Psoas muscle (tissue), 8 donors: ENCODE results near the gene GLRX. TPM values are rescaled to one million over a fixed set of nuclear protein-coding genes. Genes with fewer than 3 reads are reported as not detected.
A peak's percentile ranks its signal among the peaks of the same experiment; 100 is the strongest.

Source experiments
- ATAC-seq, 4 donors: fragments of 200-7000 bp; cut with Tn5 transposase; one replicate each; pipeline ENCODE4 v1.9.1; 2020; ENCODE audit warnings: moderate library complexity in 3 of 4, mild to moderate bottlenecking in 2 of 4
- DNase-seq, 2 donors: peaks; one replicate each; pipeline ENCODE4 v3.0.0-alpha.2; 2020
- H3K27ac ChIP-seq: fragments of 200-600 bp; one replicate; pipeline ENCODE4 v1.8.0; 2022
- H3K27me3 ChIP-seq, 3 donors: fragments of 200-600 bp in 1 of 3; one replicate each; pipeline versions ENCODE4 v1.6.1 to v1.8.0; 2013 to 2022; ENCODE audit warnings: low read length in 2 of 3, mild to moderate bottlenecking in 2 of 3, moderate library complexity in 1 of 3; ENCODE audit not compliant: insufficient read depth in 3 of 3
- H3K36me3 ChIP-seq, 2 donors: fragments of 200-600 bp in 1 of 2; one replicate each; pipeline versions ENCODE4 v1.6.1 to v1.8.0; 2013 to 2022; ENCODE audit warnings: low read depth in 1 of 2, mild to moderate bottlenecking in 1 of 2, moderate library complexity in 1 of 2; ENCODE audit not compliant: insufficient read depth in 1 of 2
- H3K4me1 ChIP-seq: fragments of 200-600 bp; one replicate; pipeline ENCODE4 v1.8.0; 2022
- H3K4me3 ChIP-seq: fragments of 200-600 bp; one replicate; pipeline ENCODE4 v1.8.0; 2022; ENCODE audit warnings: mild to moderate bottlenecking
- H3K9me3 ChIP-seq: fragments of 200-600 bp; one replicate; pipeline ENCODE4 v1.8.0; 2022
- CTCF ChIP-seq: fragments of 200-600 bp; IDR thresholded peaks from one replicate; pipeline ENCODE4 v1.8.0; 2022; ENCODE audit warnings: antibody characterized with exemption
- whole genome bisulfite sequencing, 3 donors: extraction: QIAGEN DNeasy Blood & Tissue Kit; methylation state at CpG; one replicate each; pipeline versions ENCODE4 v1.1.6 to v1.1.7; 2013; 5-methylcytosine and 5-hydroxymethylcytosine counted together
- intact Hi-C, 2 donors: fragments of 100-400 bp; cut with DNase I; formaldehyde crosslinking; loops; one replicate each; pipeline versions ENCODE4 v1.11.0 to v1.14.2; 2022
- polyA plus RNA-seq, 3 donors: library from polyadenylated mRNA; stranded (reverse); fragments of 200-250 nt; gene quantifications; one replicate each; pipeline ENCODE4 v1.2.3, GENCODE V29; 2013
- total RNA-seq, 4 donors: library from RNA; stranded (reverse); fragmentation: NEBNext Ultra II Directional in 2 of 4; extraction: Animal tissue kit (Norgen Biotek cat#: 25700) in 2 of 4; gene quantifications; one replicate each; pipeline versions ENCODE4 v1.2.1 to v1.2.4, GENCODE V29; 2021 to 2023
- donor health status: healthy with polysubstance abuse.
- donor health status: DM: no; HTN: no; CAD: no; lungs with moderate emphysema.
- donor health status: Bipolar disorder and iron deficiency.
- donor health status: healthy.
- donor health status: DM: yes; HTN: yes; CAD: no.
- donor health status: DM: no; HTN: no; CAD: no.
- donor health status: DM: no; HTN: no; CAD: no.
- donor health status: DM: yes; HTN: yes; CAD: no.

Gene GLRX
- total and polyA plus RNA-seq, 7 donors: 131 to 3,024 (median 888) TPM

- TF ChIP-seq CTCF: no peak
- WGBS, 3 donors: 93 to 97% (median 96%) methylated on average over 6 of the region's 6 CpGs
- DNase-seq: no peak
- Histone ChIP-seq H3K36me3 (peaks cover 2 to 68% of the 10 kb centered on the region in 2 donors), H3K4me3 (no peak overlapping the region), H3K27me3 (no peaks in the 10 kb centered on the region), H3K9me3 (no peaks in the 10 kb centered on the region), H3K4me1 (peaks cover 2% of the 10 kb centered on the region), H3K27ac (no peak overlapping the region)
- no peak for ATAC-seq
- intact Hi-C loops: no loop called here
Measured at GRCh38 chr5:95791751-95792150, 30.8 kb downstream of the GLRX start.

GRCh38 chr5:95788493-95788892 is 34.0 kb downstream of the GLRX start:
- DNase-seq (no peak), ATAC-seq (no peak)
- Histone ChIP-seq H3K36me3 (peaks cover 0 to 56% of the 10 kb centered on the region in 2 donors), H3K4me3 (no peak overlapping the region), H3K4me1 (peaks cover 11% of the 10 kb centered on the region), H3K27ac (no peak overlapping the region), H3K27me3 (no peaks in the 10 kb centered on the region), H3K9me3 (no peaks in the 10 kb centered on the region)
- no peak for TF ChIP-seq CTCF
- 90 to 95% (median 90%) methylated on average over 8 of the region's 8 CpGs for WGBS, 3 donors
- intact Hi-C loops: no loop called here

- no peak for TF ChIP-seq CTCF
- peaks cover 0 to 45% of the 10 kb centered on the region in 2 donors for H3K36me3 ChIP-seq
- H3K4me3 ChIP-seq: no peak overlapping the region
- no peaks in the 10 kb centered on the region for H3K9me3 ChIP-seq
- intact Hi-C loops: no loop called here
- H3K4me1 ChIP-seq: peaks cover 17% of the 10 kb centered on the region
- 92 to 94% (median 93%) methylated on average over 3 of the region's 3 CpGs for whole genome bisulfite sequencing, 3 donors
- H3K27me3 ChIP-seq: no peaks in the 10 kb centered on the region
- no peak for DNase-seq
- ATAC-seq: no peak
- no peak overlapping the region for H3K27ac ChIP-seq
Measured at GRCh38 chr5:95786821-95787418, 35.6 kb downstream of the GLRX start.

- TF ChIP-seq CTCF: no peak
- H3K27me3 ChIP-seq: no peaks in the 10 kb centered on the region
- 56 to 67% (median 60%) methylated on average over 9 of the region's 9 CpGs for WGBS, 3 donors
- peaks cover 25% of the 10 kb centered on the region for H3K4me1 ChIP-seq
- intact Hi-C loops: loop anchor here in 1 of 2 donors (5.0 kb wide), 2 partner anchors 117 to 137 kb away; partner anchors contain the start of gene RFESD
- H3K36me3 ChIP-seq: peaks cover 0 to 33% of the 10 kb centered on the region in 2 donors
- H3K4me3 ChIP-seq: no peak overlapping the region
- ATAC-seq (peak; percentile 14 to 61 (median 34)), DNase-seq (no peak)
- H3K9me3 ChIP-seq: no peaks in the 10 kb centered on the region
- peak overlapping the region; percentile 47 for H3K27ac ChIP-seq
Measured at GRCh38 chr5:95784514-95785302, 37.8 kb downstream of the GLRX start.
